ENCODE results near the gene METAP1D. TPM values are rescaled to one million over a fixed set of nuclear protein-coding genes. Genes with fewer than 3 reads are reported as not detected.
"Not testable (repeated sequence)": the region's sequence is repeated elsewhere in the genome, so short reads cannot be mapped to it uniquely, and the experiment has no call there.

Gene METAP1D
- total and polyA plus RNA-seq, 5 donors = 3.0 to 5.4 (median 4.2) TPM

GRCh38 chr2:172109256-172109987 is 109.7 kb downstream of the METAP1D start:
- Histone ChIP-seq H3K4me3 (ENCODE audit: low read length) (no peak overlapping the region), H3K27me3 (ENCODE audit: control insufficient read depth, insufficient read depth) (no peaks in the 10 kb centered on the region), H3K9me3 (ENCODE audit: control insufficient read depth, low read length) (no peaks in the 10 kb centered on the region), H3K27ac (ENCODE audit: low read length) (no peak overlapping the region), H3K4me1 (ENCODE audit: control insufficient read depth, insufficient read depth, low read length) (no peaks in the 10 kb centered on the region)
- no peak for ATAC-seq
- 23% methylated on average over 29 of the region's 29 CpGs for WGBS
- DNase-seq = peak in 1 of 3 donors; percentile 25
- intact Hi-C loops (cut with DNase I) = loop anchor here in 3 of 4 donors (10.0 kb wide), 2 partner anchors 405 to 515 kb away; no protein-coding TSS in a partner anchor

GRCh38 chr2:172109988-172110811 is 110.4 kb downstream of the METAP1D start:
- DNase-seq = peak in 2 of 3 donors; percentile 30 to 36
- Histone ChIP-seq H3K27ac (ENCODE audit: low read length) (no peak overlapping the region), H3K4me1 (ENCODE audit: control insufficient read depth, insufficient read depth, low read length) (no peaks in the 10 kb centered on the region), H3K27me3 (ENCODE audit: control insufficient read depth, insufficient read depth) (no peaks in the 10 kb centered on the region), H3K9me3 (ENCODE audit: control insufficient read depth, low read length) (no peaks in the 10 kb centered on the region), H3K4me3 (ENCODE audit: low read length) (no peak overlapping the region)
- intact Hi-C loops (cut with DNase I) = loop anchor here (10.0 kb wide), 3 partner anchors 405 to 535 kb away; no protein-coding TSS in a partner anchor
- no peak for ATAC-seq
- WGBS = 48% methylated on average over 31 of the region's 31 CpGs

- H3K9me3 ChIP-seq (ENCODE audit: control insufficient read depth, low read length) = no peaks in the 10 kb centered on the region
- peak; percentile 37 to 51 for ATAC-seq
- no peak for DNase-seq
- no peak overlapping the region for H3K4me3 ChIP-seq (ENCODE audit: low read length)
- H3K4me1 ChIP-seq (ENCODE audit: control insufficient read depth, insufficient read depth, low read length) = no peaks in the 10 kb centered on the region
- H3K27ac ChIP-seq (ENCODE audit: low read length) = no peak overlapping the region
- H3K27me3 ChIP-seq (ENCODE audit: control insufficient read depth, insufficient read depth) = no peaks in the 10 kb centered on the region
- 19% methylated on average over 2 of the region's 2 CpGs for WGBS
- intact Hi-C loops (cut with DNase I) = loop anchor here in 2 of 4 donors (10.0 kb wide), 2 partner anchors 409 to 539 kb away; no protein-coding TSS in a partner anchor
These were observed 113.9 kb downstream of the METAP1D start for GRCh38 chr2:172113617-172114016.

GRCh38 chr2:172114176-172114575 is 114.4 kb downstream of the METAP1D start:
- ATAC-seq; H3K27ac ChIP-seq (ENCODE audit: low read length); H3K9me3 ChIP-seq (ENCODE audit: control insufficient read depth, low read length); H3K4me1 ChIP-seq (ENCODE audit: control insufficient read depth, insufficient read depth, low read length); H3K27me3 ChIP-seq (ENCODE audit: control insufficient read depth, insufficient read depth); H3K4me3 ChIP-seq (ENCODE audit: low read length); DNase-seq: not testable (repeated sequence)
- 92% methylated on average over 6 of the region's 6 CpGs for WGBS
- intact Hi-C loops (cut with DNase I) = loop anchor here in 2 of 4 donors (10.0 kb wide), 2 partner anchors 409 to 539 kb away; no protein-coding TSS in a partner anchor

DNA sequence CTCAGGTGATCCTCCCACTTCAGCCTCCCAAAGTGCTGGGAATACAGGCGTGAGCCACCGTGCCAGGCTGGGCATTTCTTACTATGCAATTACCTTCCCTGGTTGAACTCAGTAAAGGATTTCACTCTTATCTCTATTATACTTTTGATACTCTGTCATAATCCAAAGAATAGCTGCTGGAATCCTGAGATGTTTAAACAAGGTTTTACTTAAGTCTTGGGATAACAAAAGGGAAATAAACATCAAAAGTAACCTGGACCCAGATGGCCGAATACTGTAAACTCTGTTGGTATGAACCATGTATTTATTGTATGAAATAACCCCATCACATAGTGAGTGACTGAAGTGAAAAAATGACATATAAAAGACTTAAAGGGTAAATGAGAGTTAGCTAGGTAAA is 114.8 kb downstream of the METAP1D start:
- Histone ChIP-seq H3K9me3 (ENCODE audit: control insufficient read depth, low read length) (no peaks in the 10 kb centered on the region), H3K4me1 (ENCODE audit: control insufficient read depth, insufficient read depth, low read length) (no peaks in the 10 kb centered on the region), H3K27ac (ENCODE audit: low read length) (no peak overlapping the region), H3K4me3 (ENCODE audit: low read length) (no peak overlapping the region), H3K27me3 (ENCODE audit: control insufficient read depth, insufficient read depth) (no peaks in the 10 kb centered on the region)
- 84% methylated on average over 3 of the region's 3 CpGs for WGBS
- no peak for DNase-seq
- ATAC-seq = no peak
- intact Hi-C loops (cut with DNase I) = loop anchor here in 2 of 4 donors (10.0 kb wide), 2 partner anchors 410 to 540 kb away; no protein-coding TSS in a partner anchor

DNA sequence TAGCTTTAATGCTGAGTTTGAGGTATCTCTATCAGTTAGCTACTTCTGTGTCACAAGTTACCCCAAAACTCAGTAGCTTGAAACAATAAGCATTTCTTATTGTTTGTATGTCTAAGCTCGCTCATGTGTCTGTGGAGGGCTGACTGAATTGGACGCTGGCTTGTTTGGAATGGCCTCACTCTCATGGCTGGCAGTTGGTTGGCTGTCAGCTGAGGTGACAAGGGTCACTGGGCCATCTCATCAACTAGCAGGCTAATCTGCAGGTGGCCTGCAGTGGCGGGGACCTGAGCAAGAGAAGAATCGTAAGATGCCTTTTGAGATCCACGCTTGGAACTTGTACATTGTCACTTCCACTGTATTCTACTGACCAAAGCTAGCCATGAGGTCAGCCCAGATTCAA is 116.4 kb downstream of the METAP1D start:
- WGBS = 66% methylated on average over 5 of the region's 5 CpGs
- Histone ChIP-seq H3K9me3 (ENCODE audit: control insufficient read depth, low read length) (no peaks in the 10 kb centered on the region), H3K27me3 (ENCODE audit: control insufficient read depth, insufficient read depth) (no peaks in the 10 kb centered on the region), H3K27ac (ENCODE audit: low read length) (no peak overlapping the region), H3K4me3 (ENCODE audit: low read length) (no peak overlapping the region), H3K4me1 (ENCODE audit: control insufficient read depth, insufficient read depth, low read length) (no peaks in the 10 kb centered on the region)
- intact Hi-C loops (cut with DNase I) = loop anchor here in 2 of 4 donors (10.0 kb wide), 2 partner anchors 411 to 541 kb away; no protein-coding TSS in a partner anchor
- no peak for ATAC-seq
- no peak for DNase-seq

- Histone ChIP-seq H3K27ac (ENCODE audit: low read length) (no peak overlapping the region), H3K4me1 (ENCODE audit: control insufficient read depth, insufficient read depth, low read length) (no peaks in the 10 kb centered on the region), H3K9me3 (ENCODE audit: control insufficient read depth, low read length) (no peaks in the 10 kb centered on the region), H3K4me3 (ENCODE audit: low read length) (no peak overlapping the region), H3K27me3 (ENCODE audit: control insufficient read depth, insufficient read depth) (no peaks in the 10 kb centered on the region)
- intact Hi-C loops (cut with DNase I) = loop anchor here in 2 of 4 donors (10.0 kb wide), 2 partner anchors 414 to 544 kb away; no protein-coding TSS in a partner anchor
- ATAC-seq (no peak), DNase-seq (no peak)
These were observed 119.3 kb downstream of the METAP1D start for GRCh38 chr2:172119089-172119488.

- no peak for DNase-seq
- Histone ChIP-seq H3K4me1 (ENCODE audit: control insufficient read depth, insufficient read depth, low read length) (no peaks in the 10 kb centered on the region), H3K9me3 (ENCODE audit: control insufficient read depth, low read length) (no peaks in the 10 kb centered on the region), H3K27me3 (ENCODE audit: control insufficient read depth, insufficient read depth) (no peaks in the 10 kb centered on the region), H3K27ac (ENCODE audit: low read length) (no peak overlapping the region), H3K4me3 (ENCODE audit: low read length) (no peak overlapping the region)
- intact Hi-C loops (cut with DNase I) = no loop called here
- 54% methylated on average over 2 of the region's 2 CpGs for WGBS
- ATAC-seq = no peak
These were observed 120.4 kb downstream of the METAP1D start for GRCh38 chr2:172120118-172120517.

GRCh38 chr2:172128484-172128883 is 128.7 kb downstream of the METAP1D start:
- intact Hi-C loops (cut with DNase I) = no loop called here
- ATAC-seq = no peak
- no peak overlapping the region for H3K27ac ChIP-seq (ENCODE audit: low read length)
- H3K4me1 ChIP-seq (ENCODE audit: control insufficient read depth, insufficient read depth, low read length) = no peaks in the 10 kb centered on the region
- H3K4me3 ChIP-seq (ENCODE audit: low read length) = no peak overlapping the region
- no peak for DNase-seq
- H3K27me3 ChIP-seq (ENCODE audit: control insufficient read depth, insufficient read depth) = no peaks in the 10 kb centered on the region
- H3K9me3 ChIP-seq (ENCODE audit: control insufficient read depth, low read length) = no peaks in the 10 kb centered on the region

- Histone ChIP-seq H3K27me3 (ENCODE audit: control insufficient read depth, insufficient read depth) (no peaks in the 10 kb centered on the region), H3K9me3 (ENCODE audit: control insufficient read depth, low read length) (no peaks in the 10 kb centered on the region), H3K4me3 (ENCODE audit: low read length) (no peak overlapping the region), H3K27ac (ENCODE audit: low read length) (no peak overlapping the region), H3K4me1 (ENCODE audit: control insufficient read depth, insufficient read depth, low read length) (no peaks in the 10 kb centered on the region)
- DNase-seq = no peak
- intact Hi-C loops (cut with DNase I) = no loop called here
- no peak for ATAC-seq
These were observed 129.7 kb downstream of the METAP1D start for GRCh38 chr2:172129404-172129803.
